Tibial nerve (tissue), 4 donors: ENCODE measurements around the gene MAGI2.

ENCODE experiments used
- CTCF ChIP-seq, 5 experiments: fragments of 200-600 bp in 3 of 5; fragments of 450-650 bp in 2 of 5; sonication (generic) in 3 of 5; IDR thresholded peaks; one replicate each; pipeline ENCODE4 v1.5.1; 2016 to 2019; ENCODE audit warnings: antibody characterized with exemption in 5 of 5, mild to moderate bottlenecking in 3 of 5, moderate library complexity in 2 of 5
- EP300 ChIP-seq, 2 donors: sonication (generic); formaldehyde crosslinking; IDR thresholded peaks; one replicate each; pipeline ENCODE4 v1.6.1; 2017; ENCODE audit warnings: antibody characterized with exemption in 2 of 2, mild to moderate bottlenecking in 1 of 2
- POLR2A ChIP-seq, 2 donors: fragments of 450-650 bp; IDR thresholded peaks; one replicate each; pipeline ENCODE4 v1.6.1; 2017; ENCODE audit warnings: antibody characterized with exemption in 2 of 2, mild to moderate bottlenecking in 2 of 2, moderate library complexity in 2 of 2

- TF ChIP-seq CTCF (IDR thresholded peaks at IDR 0.05) (no peak), POLR2A (IDR thresholded peaks at IDR 0.05) (no peak), EP300 (IDR thresholded peaks at IDR 0.05) (no peak)
These were observed 1258.9 kb downstream of the MAGI2 start for GRCh38 chr7:78194611-78195010.
